H1 (cell line): Measurements from ENCODE around the gene SNRPB. TPM values are rescaled to one million over a fixed set of nuclear protein-coding genes. Genes with fewer than 3 reads are reported as not detected.

Experiments used
- CTCF ChIA-PET: fragments of 300-600 bp; sonication (Branson Sonifier 250); formaldehyde crosslinking; loops from one replicate; lab custom pipeline; 2021; ENCODE audit not compliant: partially characterized antibody; lab: Charles Lee
- POLR2A ChIA-PET: fragments of 300-600 bp; sonication (Branson Sonifier 250); formaldehyde crosslinking; loops from one replicate; lab custom pipeline; 2021; ENCODE audit warnings: inconsistent platforms; ENCODE audit not compliant: partially characterized antibody; lab: Charles Lee
- DNase-seq, 2 experiments: peaks; one replicate each; pipeline versions ENCODE4 v3.0.0 to v3.0.0-alpha.2; 2010 to 2022; ENCODE audit warnings: low spot score in 2 of 2, low read depth in 1 of 2, mixed read lengths in 1 of 2
- FAIRE-seq: peaks from 2 replicates; lab custom pipeline; 2011; peaks lifted over from hg19 to GRCh38; lab: Jason Lieb, UNC
- H2AFZ ChIP-seq: 2 replicates; pipeline ENCODE4 v1.8.1; 2012; ENCODE audit warnings: low read length, inconsistent platforms
- H2AK5ac ChIP-seq: 2 replicates; pipeline ENCODE4 v1.6.1; 2013; ENCODE audit warnings: low read depth, low read length
- H2BK120ac ChIP-seq: replicated peaks from 2 replicates; pipeline ENCODE3; 2013; ENCODE audit warnings: low read depth, low read length, inconsistent platforms
- H2BK12ac ChIP-seq: 2 replicates; pipeline ENCODE4 v1.6.1; 2013; ENCODE audit warnings: low read depth, low read length
- H2BK15ac ChIP-seq: 2 replicates; pipeline ENCODE4 v1.6.1; 2013; ENCODE audit warnings: low read length
- H2BK20ac ChIP-seq: 2 replicates; pipeline ENCODE4 v1.6.1; 2013; ENCODE audit warnings: low read length
- H2BK5ac ChIP-seq: 2 replicates; pipeline ENCODE4 v1.6.1; 2013; ENCODE audit warnings: low read depth, low read length
- H3K14ac ChIP-seq: 2 replicates; pipeline ENCODE4 v1.6.1; 2013; ENCODE audit warnings: inconsistent platforms; ENCODE audit not compliant: insufficient read length
- H3K18ac ChIP-seq: 2 replicates; pipeline ENCODE4 v1.6.1; 2013; ENCODE audit warnings: low read length; ENCODE audit errors: extremely low read depth
- H3K23ac ChIP-seq: 2 replicates; pipeline ENCODE4 v1.6.1; 2013; ENCODE audit warnings: inconsistent platforms; ENCODE audit not compliant: insufficient read length
- H3K23me2 ChIP-seq: 2 replicates; pipeline ENCODE4 v1.6.1; 2013; ENCODE audit warnings: low read depth, low read length
- H3K27ac ChIP-seq: 2 replicates; pipeline ENCODE4 v1.6.1; 2011; ENCODE audit warnings: low read depth, low read length, inconsistent platforms
- H3K27me3 ChIP-seq, 4 experiments: replicated peaks in 1 of 4; 1 replicate in 1 of 4; 2 replicates in 3 of 4; pipeline versions ENCODE4 v1.6.1 to v1.8.1; 2011 to 2013; ENCODE audit warnings: low read length in 3 of 4, mild to moderate bottlenecking in 3 of 4, inconsistent platforms in 2 of 4, mixed read lengths in 2 of 4, moderate library complexity in 1 of 4; ENCODE audit not compliant: control insufficient read depth in 3 of 4, insufficient read depth in 3 of 4; ENCODE audit errors: extremely low read depth in 1 of 4
- H3K36me3 ChIP-seq, 4 experiments: 2 replicates each; pipeline versions ENCODE4 v1.6.1 to v1.8.1; 2011 to 2013; ENCODE audit warnings: mild to moderate bottlenecking in 4 of 4, low read length in 3 of 4, moderate library complexity in 2 of 4, control low read depth in 1 of 4, inconsistent platforms in 1 of 4; ENCODE audit not compliant: insufficient read depth in 4 of 4, control insufficient read depth in 2 of 4
- H3K4ac ChIP-seq: replicated peaks from 2 replicates; pipeline ENCODE3; 2013; ENCODE audit warnings: low read length, low read depth, mixed read lengths, inconsistent platforms; ENCODE audit not compliant: insufficient read length
- H3K4me1 ChIP-seq, 4 experiments: replicated peaks in 1 of 4; 1 replicate in 1 of 4; 2 replicates in 3 of 4; pipeline versions ENCODE4 v1.6.1 to v1.8.1; 2011 to 2013; ENCODE audit warnings: low read length in 3 of 4, inconsistent platforms in 2 of 4, mixed read lengths in 1 of 4; ENCODE audit not compliant: insufficient read depth in 4 of 4, control insufficient read depth in 3 of 4
- H3K4me2 ChIP-seq, 2 experiments: 2 replicates each; pipeline versions ENCODE4 v1.6.1 to v1.8.1; 2011 to 2013; ENCODE audit warnings: low read depth in 2 of 2, low read length in 2 of 2, control low read depth in 1 of 2, inconsistent platforms in 1 of 2, mild to moderate bottlenecking in 1 of 2; ENCODE audit not compliant: insufficient read depth in 1 of 2
- H3K4me3 ChIP-seq, 4 experiments: fragments of 200-600, 300-600 bp in 1 of 4; sonication (generic), shearing (Covaris generic), sonication (Bioruptor Twin) in 1 of 4; 2 replicates each; pipeline versions ENCODE4 v1.5.1 to v1.8.1; 2011 to 2016; ENCODE audit warnings: low read length in 4 of 4, low read depth in 3 of 4, control low read depth in 2 of 4, inconsistent platforms in 2 of 4, mild to moderate bottlenecking in 2 of 4, mixed read lengths in 1 of 4, moderate library complexity in 1 of 4; ENCODE audit not compliant: insufficient read depth in 2 of 4; ENCODE audit errors: extremely low read depth in 1 of 4
- H3K56ac ChIP-seq: replicated peaks from 2 replicates; pipeline ENCODE3; 2013; ENCODE audit warnings: low read depth, mild to moderate bottlenecking, mixed read lengths, low read length, inconsistent platforms; ENCODE audit not compliant: insufficient read length
- H3K79me1 ChIP-seq: 2 replicates; pipeline ENCODE4 v1.6.1; 2013; ENCODE audit warnings: low read depth, low read length, control low read depth
- H3K79me2 ChIP-seq, 2 experiments: 2 replicates each; pipeline versions ENCODE4 v1.6.1 to v1.8.1; 2012 to 2013; ENCODE audit warnings: low read length in 2 of 2, mild to moderate bottlenecking in 2 of 2, inconsistent platforms in 1 of 2; ENCODE audit not compliant: insufficient read depth in 2 of 2, control insufficient read depth in 1 of 2
- H3K9ac ChIP-seq, 4 experiments: replicated peaks in 1 of 4; 1 replicate in 1 of 4; 2 replicates in 3 of 4; pipeline versions ENCODE4 v1.6.1 to v1.8.1; 2011 to 2013; ENCODE audit warnings: low read depth in 3 of 4, low read length in 3 of 4, control low read depth in 2 of 4, mild to moderate bottlenecking in 2 of 4, moderate library complexity in 2 of 4, inconsistent platforms in 1 of 4; ENCODE audit errors: extremely low read depth in 1 of 4
- H3K9me3 ChIP-seq, 2 experiments: 2 replicates each; pipeline versions ENCODE4 v1.6.1 to v1.8.1; 2012 to 2013; ENCODE audit warnings: mild to moderate bottlenecking in 2 of 2, moderate library complexity in 2 of 2, control low read depth in 1 of 2, inconsistent platforms in 1 of 2, low read depth in 1 of 2, low read length in 1 of 2, mixed read lengths in 1 of 2; ENCODE audit not compliant: insufficient read depth in 2 of 2
- H4K20me1 ChIP-seq, 2 experiments: replicated peaks in 1 of 2; 2 replicates each; pipeline versions ENCODE3 to v1.8.1; 2011 to 2013; ENCODE audit warnings: inconsistent platforms in 2 of 2, low read length in 2 of 2, mild to moderate bottlenecking in 1 of 2; ENCODE audit not compliant: insufficient read depth in 2 of 2, control insufficient read depth in 1 of 2
- H4K5ac ChIP-seq: 2 replicates; pipeline ENCODE4 v1.6.1; 2013; ENCODE audit warnings: low read length, low read depth, mixed read lengths, inconsistent platforms; ENCODE audit not compliant: insufficient read length
- H4K8ac ChIP-seq: 2 replicates; pipeline ENCODE4 v1.8.0; 2013; ENCODE audit warnings: mild to moderate bottlenecking, moderate library complexity, low read length, inconsistent platforms; ENCODE audit not compliant: insufficient read depth; ENCODE audit errors: extremely low read depth
- H4K91ac ChIP-seq: replicated peaks from 2 replicates; pipeline ENCODE3; 2013; ENCODE audit warnings: low read length, mixed read lengths, inconsistent platforms; ENCODE audit not compliant: insufficient read length
- ATF2 ChIP-seq: IDR thresholded peaks from 2 replicates; pipeline ENCODE4 v1.6.1; 2012; ENCODE audit warnings: low read length, inconsistent platforms
- BACH1 ChIP-seq: IDR thresholded peaks from 2 replicates; pipeline ENCODE4 v1.6.1; 2012; ENCODE audit warnings: low read length, improper control_type of control experiment
- CBX8 ChIP-seq: fragments of 300-800, 300-1000 bp; sonication (generic); IDR thresholded peaks from 2 replicates; pipeline ENCODE4 v1.7.1; 2016; ENCODE audit warnings: low read depth, low read length, borderline replicate concordance
- CEBPB ChIP-seq: IDR thresholded peaks from 2 replicates; pipeline ENCODE4 v1.6.1; 2012; ENCODE audit warnings: low read depth, low read length
- CHD1 ChIP-seq: IDR thresholded peaks from 2 replicates; pipeline ENCODE4 v1.6.1; 2012; ENCODE audit warnings: low read depth, low read length, improper control_type of control experiment
- CHD2 ChIP-seq: IDR thresholded peaks from 2 replicates; pipeline ENCODE4 v1.6.1; 2012; ENCODE audit warnings: low read length, improper control_type of control experiment
- JUN ChIP-seq: IDR thresholded peaks from 2 replicates; pipeline ENCODE4 v1.6.1; 2011; ENCODE audit warnings: low read depth, mild to moderate bottlenecking, improper control_type of control experiment, low read length
- MAX ChIP-seq: IDR thresholded peaks from 2 replicates; pipeline ENCODE4 v1.6.1; 2012; ENCODE audit warnings: inconsistent platforms
- NRF1 ChIP-seq: IDR thresholded peaks from 2 replicates; pipeline ENCODE4 v1.6.1; 2011; ENCODE audit warnings: mild to moderate bottlenecking, low read depth, low read length, improper control_type of control experiment
- RNF2 ChIP-seq: fragments of 200-900, 300-1000 bp; sonication (generic); IDR thresholded peaks from 2 replicates; pipeline ENCODE4 v1.7.1; 2016; ENCODE audit warnings: borderline replicate concordance, low read depth, mild to moderate bottlenecking, antibody characterized with exemption, low read length; ENCODE audit not compliant: poor library complexity, severe bottlenecking; ENCODE audit errors: missing control alignments
- TCF12 ChIP-seq: IDR thresholded peaks from 2 replicates; pipeline ENCODE4 v1.6.1; 2011; ENCODE audit warnings: low read depth, mild to moderate bottlenecking, low read length
- WGBS, 2 experiments: shearing (Covaris generic) in 1 of 2; methylation state at CpG; one replicate each; pipeline versions ENCODE4 v1.1.6 to v1.1.7; 2013 to 2015; ENCODE audit warnings: low lambda C conversion rate in 2 of 2, mixed read lengths in 2 of 2, inconsistent platforms in 1 of 2, low coverage in 1 of 2, missing lambda C conversion rate in 1 of 2; ENCODE audit not compliant: insufficient replicate concordance in 2 of 2, insufficient coverage in 1 of 2, insufficient read length in 1 of 2; ENCODE audit errors: extremely low coverage in 1 of 2, missing lambda C conversion rate in 1 of 2; 5-methylcytosine and 5-hydroxymethylcytosine counted together
- polyA plus RNA-seq, 7 experiments: library from polyadenylated mRNA; depleted of rRNA in 3 of 7; stranded (reverse) in 5 of 7; unstranded in 2 of 7; fragments of >200 nt in 5 of 7; fragments of 200-250 nt in 2 of 7; gene quantifications; 1 replicate in 5 of 7; 2 replicates in 1 of 7; 4 replicates in 1 of 7; pipeline versions ENCODE4 v1.2.1 to v1.2.3, GENCODE V29; 2011 to 2013; ENCODE audit warnings: missing spikeins in 2 of 7, mixed read lengths in 2 of 7
- total RNA-seq: library from RNA; stranded (reverse); fragmentation: NEBNext Ultra II Directional; extraction: Animal tissue kit (Norgen Biotek cat#: 25700); gene quantifications from 2 replicates; pipeline ENCODE4 v1.2.1, GENCODE V29; 2021

Gene SNRPB
- total and polyA plus RNA-seq, 2 of the 8 experiments (the other 6 are each of a cell fraction or from before 2014, with no cell fraction given) = 507 to 589 TPM

- H2AK5ac ChIP-seq = no peak overlapping the region
- no peak overlapping the region for H4K5ac ChIP-seq
- H2BK20ac ChIP-seq = no peak overlapping the region
- WGBS, 2 experiments = 94% methylated on average over 4 of the region's 4 CpGs; no CpG with 5 or more reads in 1 of the 2 experiments
- no peak overlapping the region for H2BK5ac ChIP-seq
- H4K91ac ChIP-seq = no peak overlapping the region
- H2BK120ac ChIP-seq = no peak overlapping the region
- H3K18ac ChIP-seq = no peak overlapping the region
- FAIRE-seq = no peak
- H3K4me2 ChIP-seq = no peak overlapping the region
- H4K8ac ChIP-seq = no peak overlapping the region
- peaks cover 48 to 72% (median 62%) of the 10 kb centered on the region in 4 experiments for H3K36me3 ChIP-seq
- H3K14ac ChIP-seq = no peak overlapping the region
- H3K56ac ChIP-seq = no peak overlapping the region
- no peak overlapping the region for H2BK12ac ChIP-seq
- no peak overlapping the region for H3K23ac ChIP-seq
- CTCF ChIA-PET = interaction anchor here (0.7 to 1.9 kb wide), 5 partner anchors 9 to 211 kb away, joined by 3 to 5 read pairs (median 3); no protein-coding TSS in a partner anchor
- no peak overlapping the region for H3K9ac ChIP-seq
- no peak overlapping the region for H3K27ac ChIP-seq
- peaks cover 0 to 14% of the 10 kb centered on the region in 2 experiments; a peak in 2 of 4 replicates for H3K79me2 ChIP-seq
- no peaks in the 10 kb centered on the region for H3K23me2 ChIP-seq
- H3K4me3 ChIP-seq = no peak overlapping the region
- no peak overlapping the region for H2BK15ac ChIP-seq
- H3K27me3 ChIP-seq = no peaks in the 10 kb centered on the region
- POLR2A ChIA-PET = interaction anchor here (0.9 to 8.0 kb wide), 4 partner anchors 8 to 180 kb away, joined by 3 to 119 read pairs (median 4); partner anchors contain the start of gene SNRPB
- DNase-seq = no peak
- H3K79me1 ChIP-seq = no peaks in the 10 kb centered on the region; the same call in 1 of the 2 replicates
- H3K4ac ChIP-seq = no peak overlapping the region
- H3K9me3 ChIP-seq = no peaks in the 10 kb centered on the region
- H2AFZ ChIP-seq = no peak overlapping the region
- H4K20me1 ChIP-seq = peaks cover 13 to 14% of the 10 kb centered on the region in 2 experiments
- H3K4me1 ChIP-seq = no peaks in the 10 kb centered on the region
- no peak for TF ChIP-seq ATF2
- no peak for TF ChIP-seq JUN
- no peak for TF ChIP-seq CBX8
- TF ChIP-seq CEBPB = no peak
- TF ChIP-seq CHD2 = no peak
- no peak for TF ChIP-seq CHD1
- no peak for TF ChIP-seq NRF1
- TF ChIP-seq RNF2 = no peak
- TF ChIP-seq MAX = no peak
- TF ChIP-seq BACH1 = no peak
- TF ChIP-seq TCF12 = no peak
Observed at GRCh38 chr20:2460752-2461424, 9.7 kb downstream of the SNRPB start.
